Measurements from ENCODE around the gene GJC1. TPM values are rescaled to one million over a fixed set of nuclear protein-coding genes. Genes with fewer than 3 reads are reported as not detected.
A peak's percentile ranks its signal among the peaks of the same experiment; 100 is the strongest.

GJC1 gene
- total RNA-seq, 1 experiment from 2014 or later: 8.8 TPM

DNA sequence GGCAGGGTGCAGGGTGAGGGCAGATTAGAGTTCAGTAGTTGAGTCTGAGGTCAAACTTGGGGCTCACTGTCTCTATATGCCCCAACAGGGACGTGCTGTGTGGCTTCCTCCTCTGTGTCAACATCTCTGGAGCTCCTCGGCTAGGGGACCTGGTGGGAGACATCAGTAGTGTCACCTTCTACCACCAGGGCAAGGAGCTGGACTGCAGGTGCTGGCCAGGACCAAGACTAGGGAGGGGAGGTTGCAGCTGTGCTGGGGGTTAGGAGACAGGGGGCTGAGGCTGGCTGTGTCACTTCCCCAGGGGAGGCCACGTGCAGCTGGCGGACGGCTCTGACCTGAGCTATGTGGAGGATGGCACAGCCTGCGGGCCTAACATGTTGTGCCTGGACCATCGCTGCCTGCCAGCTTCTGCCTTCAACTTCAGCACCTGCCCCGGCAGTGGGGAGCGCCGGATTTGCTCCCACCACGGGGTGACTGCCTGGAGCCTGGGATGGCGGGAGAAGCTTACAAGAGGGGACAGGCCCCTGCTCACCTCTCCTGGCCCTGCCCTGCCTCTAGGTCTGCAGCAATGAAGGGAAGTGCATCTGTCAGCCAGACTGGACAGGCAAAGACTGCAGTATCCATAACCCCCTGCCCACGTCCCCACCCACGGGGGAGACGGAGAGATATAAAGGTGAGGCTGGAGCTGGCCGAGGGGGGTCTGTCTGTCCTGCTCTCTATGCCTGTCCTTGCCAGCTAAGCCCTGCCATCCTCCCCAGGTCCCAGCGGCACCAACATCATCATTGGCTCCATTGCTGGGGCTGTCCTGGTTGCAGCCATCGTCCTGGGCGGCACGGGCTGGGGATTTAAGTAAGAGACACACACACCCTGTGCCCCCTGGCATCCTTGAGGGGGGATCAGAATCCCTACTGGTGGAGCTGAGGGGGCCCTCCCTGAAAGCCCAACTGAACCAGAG, 52.4 kb downstream of the GJC1 start:
- DNase-seq (ENCODE audit: low spot score): no peak

DNA sequence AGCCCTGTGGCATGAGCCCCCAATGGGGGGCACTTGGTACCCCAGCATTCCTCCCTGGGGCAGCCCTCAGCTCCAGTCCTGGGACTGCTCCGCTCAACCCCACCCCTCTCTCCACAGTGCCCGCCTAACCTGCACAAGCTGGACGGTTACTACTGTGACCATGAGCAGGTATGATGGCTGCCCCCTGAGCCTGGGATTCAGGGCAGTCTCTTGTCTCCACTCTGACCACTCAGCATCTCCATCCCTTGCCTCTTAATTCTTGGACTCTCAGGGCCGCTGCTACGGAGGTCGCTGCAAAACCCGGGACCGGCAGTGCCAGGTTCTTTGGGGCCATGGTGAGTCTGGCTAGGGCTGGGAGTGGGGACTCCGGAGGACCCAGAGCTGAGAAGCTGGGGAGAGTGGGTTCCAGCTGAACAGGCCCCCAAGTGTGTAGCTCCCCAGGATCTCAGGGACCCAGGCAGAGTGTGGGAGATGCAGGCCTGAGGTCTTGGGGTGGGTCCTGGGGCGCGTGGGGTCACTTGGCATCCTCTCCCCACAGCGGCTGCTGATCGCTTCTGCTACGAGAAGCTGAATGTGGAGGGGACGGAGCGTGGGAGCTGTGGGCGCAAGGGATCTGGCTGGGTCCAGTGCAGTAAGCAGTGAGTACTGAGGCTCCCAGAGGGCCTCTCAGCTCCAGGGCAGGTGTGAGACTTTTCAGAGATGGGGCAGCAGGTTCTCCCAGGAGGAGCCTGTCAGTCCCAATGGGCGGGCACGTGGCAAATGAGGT, 53.3 kb downstream of the GJC1 start:
- no peak for DNase-seq (ENCODE audit: low spot score)

DNA sequence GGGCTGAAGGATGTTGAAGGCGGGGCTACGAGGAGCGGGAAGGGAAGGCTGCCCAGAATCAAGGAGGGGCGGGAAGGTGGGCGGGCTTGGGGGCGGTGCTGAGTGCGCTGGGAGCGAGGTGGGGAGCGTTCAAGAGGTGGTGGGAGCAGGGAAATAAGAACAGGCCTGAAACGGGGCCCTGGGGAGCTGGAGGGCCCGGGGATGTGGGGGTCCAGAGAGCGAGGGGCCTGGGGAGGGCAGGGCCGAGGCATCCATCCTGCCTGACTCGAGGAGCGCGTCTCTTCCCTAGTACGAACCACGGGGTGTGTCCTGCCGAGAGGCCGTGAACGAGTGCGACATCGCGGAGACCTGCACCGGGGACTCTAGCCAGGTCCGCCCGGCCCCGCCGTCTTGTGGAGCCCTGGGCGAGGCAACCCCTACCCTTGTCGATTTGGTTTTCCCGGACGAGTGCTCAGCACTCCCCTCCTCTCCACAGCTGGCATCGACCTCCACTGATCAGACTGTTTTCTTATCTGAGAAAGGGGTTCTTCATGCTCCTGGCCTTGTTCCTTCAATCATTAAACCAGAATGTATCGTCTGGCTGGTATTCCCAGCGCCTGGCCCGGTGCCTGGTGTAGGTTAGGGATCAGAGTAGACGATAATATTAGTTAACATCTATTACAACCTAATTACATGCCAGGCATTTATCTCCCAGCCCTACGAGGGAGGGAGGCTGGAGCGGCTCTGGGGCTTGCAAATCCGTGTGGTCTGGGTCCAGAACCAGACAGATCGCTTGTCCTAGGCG, 54.1 kb downstream of the GJC1 start:
- peak; percentile 47 for DNase-seq (ENCODE audit: low spot score)

DNA sequence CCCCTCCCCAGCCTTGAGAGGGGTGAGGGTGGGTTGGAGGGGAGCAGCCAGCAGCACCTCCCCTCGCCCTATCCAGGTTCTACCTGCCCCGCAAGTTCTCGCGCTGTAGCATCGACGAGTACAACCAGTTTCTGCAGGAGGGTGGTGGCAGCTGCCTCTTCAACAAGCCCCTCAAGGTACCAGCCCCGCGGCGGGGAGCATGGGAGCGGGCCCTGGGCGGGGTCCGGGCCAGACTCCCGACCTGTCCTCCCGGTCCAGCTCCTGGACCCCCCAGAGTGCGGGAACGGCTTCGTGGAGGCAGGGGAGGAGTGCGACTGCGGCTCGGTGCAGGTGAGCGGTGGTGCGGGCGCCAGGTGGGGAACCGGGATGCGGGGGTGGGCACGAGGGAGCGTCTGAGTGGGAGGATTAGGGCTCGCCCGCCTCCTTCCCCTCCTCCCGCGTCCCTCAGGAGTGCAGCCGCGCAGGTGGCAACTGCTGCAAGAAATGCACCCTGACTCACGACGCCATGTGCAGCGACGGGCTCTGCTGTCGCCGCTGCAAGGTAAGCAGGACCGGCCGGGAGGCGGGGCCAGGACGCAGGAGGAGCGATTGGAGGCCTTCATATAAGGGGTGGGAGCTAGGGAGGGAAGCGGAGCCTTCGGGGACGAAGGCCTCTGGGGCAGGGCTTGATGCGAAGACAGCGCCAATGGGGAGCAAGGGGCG, 54.8 kb downstream of the GJC1 start:
- peak; percentile 99 for DNase-seq (ENCODE audit: low spot score)

DNA sequence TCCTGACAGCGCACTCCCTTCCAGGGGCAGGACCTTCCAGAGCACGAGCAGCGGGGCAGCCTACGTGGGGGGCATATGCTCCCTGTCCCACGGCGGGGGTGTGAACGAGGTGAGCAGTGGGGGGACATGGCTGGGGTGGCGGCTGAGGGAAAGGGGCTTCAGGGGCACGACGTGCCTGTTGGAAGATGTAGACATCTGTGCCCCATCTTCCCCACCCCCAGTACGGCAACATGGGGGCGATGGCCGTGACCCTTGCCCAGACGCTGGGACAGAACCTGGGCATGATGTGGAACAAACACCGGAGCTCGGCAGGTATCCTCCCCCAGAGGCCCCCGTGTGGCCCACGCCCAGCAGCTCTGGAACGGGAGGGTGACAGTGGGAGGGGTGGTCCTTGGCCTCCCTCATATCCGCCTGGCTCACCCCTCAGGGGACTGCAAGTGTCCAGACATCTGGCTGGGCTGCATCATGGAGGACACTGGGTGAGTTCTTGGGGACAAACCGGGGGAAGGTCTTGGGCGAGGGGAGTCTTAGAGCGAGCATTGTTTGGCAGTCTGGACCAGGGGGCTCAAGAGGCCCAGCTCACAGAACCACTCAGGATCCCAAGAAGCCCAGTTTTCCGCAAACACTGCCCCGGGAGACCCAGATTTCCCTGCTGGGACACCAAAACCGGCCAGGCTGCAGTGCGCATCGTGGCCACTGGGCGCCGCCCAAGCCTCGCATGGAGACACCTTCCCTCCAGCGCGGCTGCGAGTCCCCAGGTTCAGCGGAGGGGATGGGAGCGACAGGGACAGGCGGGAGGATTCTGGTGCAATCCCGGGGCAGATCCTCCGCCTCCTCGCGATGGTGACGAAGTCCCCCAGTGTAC, 55.6 kb downstream of the GJC1 start:
- peak; percentile 84 for DNase-seq (ENCODE audit: low spot score)

DNA sequence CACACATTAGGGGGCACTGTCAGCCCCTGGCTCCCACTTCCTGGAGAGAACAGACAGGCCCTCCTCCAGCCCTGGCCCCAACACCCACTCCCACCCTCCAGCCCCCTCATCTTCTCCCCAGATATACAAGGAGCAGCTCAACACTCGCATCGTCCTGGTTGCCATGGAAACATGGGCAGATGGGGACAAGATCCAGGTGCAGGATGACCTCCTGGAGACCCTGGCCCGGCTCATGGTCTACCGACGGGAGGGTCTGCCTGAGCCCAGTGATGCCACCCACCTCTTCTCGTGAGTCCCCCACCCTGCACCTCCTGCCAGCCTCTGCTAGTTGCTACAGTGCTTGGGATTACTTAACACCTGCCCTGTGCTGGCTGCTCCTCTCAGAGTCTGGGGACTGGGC, 56.9 kb downstream of the GJC1 start:
- DNase-seq (ENCODE audit: low spot score): no peak

DNA sequence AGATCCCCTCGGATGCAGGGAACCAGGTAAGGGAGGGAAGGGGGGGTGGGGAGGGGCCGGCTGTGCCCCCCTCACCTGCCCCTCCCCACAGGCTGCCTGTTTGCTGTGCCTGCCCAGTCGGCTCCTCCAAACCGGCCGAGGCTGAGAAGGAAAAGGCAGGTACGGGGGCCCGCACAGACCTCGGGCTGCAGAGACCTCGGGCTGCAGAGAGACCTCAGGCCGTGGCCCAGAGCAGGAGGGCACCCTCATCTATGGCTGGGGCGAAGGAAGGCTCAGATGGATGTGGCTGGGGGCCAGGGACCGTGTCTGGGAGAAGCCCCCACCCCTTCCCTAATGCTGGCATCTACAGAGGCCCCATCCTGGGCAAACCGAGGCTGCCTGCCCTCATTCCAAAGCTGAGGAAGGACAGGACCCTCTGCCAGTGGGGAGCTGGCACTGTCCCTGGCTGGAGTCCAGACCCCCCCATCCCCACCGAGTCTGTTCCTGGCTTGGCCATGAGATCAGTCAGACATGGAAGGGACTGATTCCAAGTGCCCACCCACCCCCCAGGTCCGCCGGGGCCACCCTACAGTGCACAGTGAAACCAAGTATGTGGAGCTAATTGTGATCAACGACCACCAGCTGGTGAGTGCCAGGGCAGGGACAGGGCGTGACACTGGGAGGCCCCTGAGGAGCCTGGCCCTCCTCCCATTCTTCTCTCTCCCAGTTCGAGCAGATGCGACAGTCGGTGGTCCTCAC, 57.6 kb downstream of the GJC1 start:
- DNase-seq (ENCODE audit: low spot score): no peak

DNA sequence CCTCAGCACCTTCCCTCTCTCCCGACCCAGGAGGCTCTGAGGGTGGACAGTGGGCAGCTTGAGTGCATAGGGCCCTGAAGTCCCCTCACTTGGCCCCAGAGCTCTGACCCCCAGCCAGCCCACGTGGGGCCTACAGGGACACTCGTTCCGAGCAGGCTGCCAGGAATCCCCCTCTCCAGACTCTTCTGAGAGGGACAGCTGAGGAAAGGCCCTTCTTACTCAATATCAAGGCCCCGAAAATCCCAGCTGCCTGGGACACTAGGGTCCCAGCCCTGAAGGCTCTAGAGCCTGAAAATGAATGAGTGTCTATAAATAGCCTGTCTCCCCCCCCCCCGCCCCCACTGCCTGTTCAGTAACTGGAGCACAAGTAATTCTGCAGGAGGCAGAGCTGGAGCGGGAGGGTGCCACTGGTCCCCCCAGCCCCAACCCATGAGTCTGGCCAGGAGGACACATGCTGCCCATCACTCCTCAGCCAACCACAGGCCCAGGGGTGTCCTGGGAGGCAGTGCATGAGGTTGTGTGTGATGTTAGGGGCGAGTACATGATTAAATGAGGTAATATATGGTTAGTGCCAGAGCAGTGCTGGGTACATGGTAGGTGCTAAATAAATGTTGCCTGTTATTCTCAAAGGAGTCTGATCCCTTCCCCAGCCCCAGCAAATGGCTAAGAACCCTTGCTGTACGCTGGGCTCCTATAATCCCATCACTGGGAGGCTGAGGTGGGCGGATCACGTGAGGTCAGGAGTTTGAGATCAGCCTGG, 59.7 kb downstream of the GJC1 start:
- no peak for DNase-seq (ENCODE audit: low spot score)

DNA sequence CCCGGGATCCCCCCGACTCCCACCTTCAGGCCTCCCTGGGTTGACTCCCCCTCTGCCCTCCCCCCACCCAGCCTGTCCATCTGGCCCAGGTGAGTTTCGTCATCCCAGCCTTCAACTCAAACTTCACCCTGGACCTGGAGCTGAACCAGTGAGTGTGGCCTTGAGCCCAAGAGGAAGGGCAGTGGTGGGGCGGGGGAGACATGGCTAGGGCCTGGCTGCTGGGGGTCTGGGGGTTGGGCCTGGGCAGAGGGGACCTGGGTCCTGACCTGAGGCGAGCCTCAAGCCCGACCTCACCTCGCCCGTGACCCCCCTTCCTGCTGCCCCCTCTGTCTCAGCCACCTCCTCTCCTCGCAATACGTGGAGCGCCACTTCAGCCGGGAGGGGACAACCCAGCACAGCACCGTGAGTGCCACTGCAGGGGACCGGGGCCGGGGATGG, 60.4 kb downstream of the GJC1 start:
- DNase-seq (ENCODE audit: low spot score): no peak

DNA sequence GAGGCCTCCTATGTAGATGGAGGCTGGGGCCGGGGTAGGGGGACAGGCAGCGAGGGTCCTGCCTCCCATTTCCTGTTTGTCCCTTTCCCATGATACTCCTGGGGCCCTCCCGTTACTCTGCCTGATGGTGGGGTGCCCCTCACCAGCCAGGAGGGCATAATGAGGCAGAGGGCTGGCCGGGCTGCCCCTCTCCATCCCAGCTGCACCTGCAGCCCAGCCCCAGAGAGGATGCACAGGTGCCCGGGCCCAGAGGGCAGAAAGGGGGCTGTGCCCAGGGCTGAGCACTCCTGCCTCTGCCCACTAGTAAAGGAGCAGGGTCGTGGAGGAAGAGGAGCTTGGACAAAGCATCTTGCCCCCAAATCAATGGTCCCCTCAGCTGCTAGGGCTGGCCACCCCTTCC, 60.9 kb downstream of the GJC1 start:
- DNase-seq (ENCODE audit: low spot score): no peak

DNA sequence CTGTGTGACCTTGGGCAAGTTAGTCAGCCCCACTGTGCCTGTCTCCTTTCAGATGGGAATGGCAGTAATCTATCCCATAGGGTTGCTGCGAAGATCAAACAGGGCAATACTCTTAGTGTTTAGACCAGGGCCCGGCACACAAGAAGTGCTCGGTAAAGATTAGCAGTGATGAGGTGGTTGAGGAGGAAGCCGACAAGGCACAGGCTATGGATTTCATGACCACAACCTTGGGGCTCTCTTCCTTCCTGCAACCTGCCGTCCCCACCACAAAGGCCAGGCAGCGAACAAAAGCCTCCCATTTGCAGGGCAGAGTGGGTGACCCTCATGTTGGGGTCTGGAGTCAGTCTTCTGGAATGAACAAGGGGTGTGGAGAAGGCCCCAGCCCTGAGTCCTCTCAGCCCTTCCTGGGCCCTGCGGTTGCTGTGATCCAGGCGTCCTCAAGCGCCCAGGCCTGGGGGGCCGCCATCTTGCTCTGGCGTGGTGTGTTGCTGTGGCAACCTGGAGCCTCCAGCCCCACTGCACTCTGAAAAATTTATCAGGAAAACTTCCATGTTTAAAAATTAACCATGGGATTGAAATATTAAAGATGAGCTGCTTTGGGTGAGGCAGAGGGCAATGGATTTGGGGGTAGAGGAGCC, 61.5 kb downstream of the GJC1 start:
- no peak for DNase-seq (ENCODE audit: low spot score)

DNA sequence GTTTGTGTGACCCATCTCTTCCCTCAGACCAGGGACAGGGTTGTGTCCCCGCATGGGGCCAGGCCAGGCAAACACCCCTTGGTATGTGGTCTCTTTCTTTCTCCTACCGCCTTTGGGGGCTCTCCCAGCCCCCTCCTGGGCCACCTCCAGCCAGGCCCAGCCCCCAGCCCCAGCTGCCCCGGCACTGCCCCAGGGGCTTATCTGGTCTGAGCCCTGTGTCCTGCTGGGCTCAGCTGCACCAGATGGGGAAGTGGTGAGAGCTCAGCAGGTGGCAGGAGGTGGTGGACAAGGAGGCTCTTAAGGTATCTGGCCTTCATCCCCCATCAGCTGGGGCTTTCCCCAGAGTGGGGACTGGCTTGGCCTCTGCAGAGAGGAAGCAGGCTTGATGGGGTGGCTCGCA, 62.6 kb downstream of the GJC1 start:
- DNase-seq (ENCODE audit: low spot score): no peak

DNA sequence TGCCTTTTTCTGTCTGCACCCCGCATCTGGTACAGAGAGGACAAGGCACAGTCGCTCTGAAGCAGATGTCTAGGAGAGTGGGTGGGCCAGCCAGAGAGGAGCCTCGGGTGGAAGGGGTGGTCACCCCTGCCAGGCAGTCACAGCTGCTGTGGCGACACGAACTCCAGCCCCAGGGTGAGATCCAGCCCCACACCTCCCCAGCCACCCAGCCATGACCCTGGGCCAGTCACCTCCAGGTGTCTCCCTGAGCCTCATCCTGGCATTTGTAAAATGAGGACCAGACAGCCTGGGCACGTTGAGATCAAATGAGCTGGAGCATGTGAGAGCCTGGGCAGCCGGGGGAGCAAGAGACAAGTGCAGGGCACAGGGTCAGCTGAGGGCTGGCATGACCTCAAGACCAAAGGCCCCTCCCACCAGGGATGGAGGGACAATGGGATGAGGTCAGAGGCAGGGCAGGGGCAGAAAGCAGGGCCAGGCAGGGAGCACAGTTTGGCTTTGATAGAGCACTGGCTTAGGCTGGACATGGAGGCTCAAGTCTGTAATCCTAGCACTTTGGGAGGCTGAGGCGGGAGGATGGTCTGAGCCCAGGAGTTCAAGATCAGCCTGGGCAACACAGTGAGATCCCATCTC, 63.6 kb downstream of the GJC1 start:
- no peak for DNase-seq (ENCODE audit: low spot score)

DNA sequence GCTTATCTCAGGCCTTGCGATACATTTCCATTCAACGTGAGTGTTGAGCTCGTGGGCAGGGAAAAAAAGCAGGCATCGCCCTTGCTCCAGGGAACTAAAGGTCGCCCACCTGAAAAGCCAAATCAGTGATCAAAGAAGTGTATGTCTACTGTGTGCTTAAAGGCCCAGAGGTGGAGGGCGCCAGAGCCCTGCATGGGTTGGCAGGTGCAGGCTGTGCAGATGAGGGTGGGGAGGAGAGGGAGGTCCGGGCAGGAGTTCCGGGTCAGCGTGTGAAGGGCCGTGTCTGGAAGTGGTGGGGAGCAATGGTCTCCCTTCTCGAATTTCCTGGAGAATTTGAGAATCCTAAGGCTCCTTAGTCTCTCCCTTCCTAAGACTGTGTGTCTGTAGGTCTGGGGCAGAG, 64.1 kb downstream of the GJC1 start:
- DNase-seq (ENCODE audit: low spot score): no peak

DNA sequence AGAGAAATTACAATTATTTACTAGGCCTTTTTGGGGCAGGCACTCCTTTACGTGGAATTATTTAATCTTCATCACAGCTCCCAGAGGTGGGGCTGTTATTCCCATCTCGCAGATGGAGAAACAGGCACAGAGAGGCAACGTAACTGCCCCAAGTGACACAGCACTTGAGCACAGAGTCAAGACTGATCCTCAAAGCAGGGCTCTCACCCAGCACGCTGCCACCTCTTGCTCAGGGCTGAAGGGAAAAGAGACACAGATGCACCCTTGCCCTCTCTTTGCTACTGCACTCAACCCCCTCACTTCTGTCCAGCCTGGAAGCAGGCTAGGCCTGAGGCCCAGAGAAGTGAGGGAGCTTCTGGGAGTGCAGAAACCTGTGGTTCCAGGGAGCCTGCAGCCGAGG, 66.9 kb downstream of the GJC1 start:
- DNase-seq (ENCODE audit: low spot score): no peak

DNA sequence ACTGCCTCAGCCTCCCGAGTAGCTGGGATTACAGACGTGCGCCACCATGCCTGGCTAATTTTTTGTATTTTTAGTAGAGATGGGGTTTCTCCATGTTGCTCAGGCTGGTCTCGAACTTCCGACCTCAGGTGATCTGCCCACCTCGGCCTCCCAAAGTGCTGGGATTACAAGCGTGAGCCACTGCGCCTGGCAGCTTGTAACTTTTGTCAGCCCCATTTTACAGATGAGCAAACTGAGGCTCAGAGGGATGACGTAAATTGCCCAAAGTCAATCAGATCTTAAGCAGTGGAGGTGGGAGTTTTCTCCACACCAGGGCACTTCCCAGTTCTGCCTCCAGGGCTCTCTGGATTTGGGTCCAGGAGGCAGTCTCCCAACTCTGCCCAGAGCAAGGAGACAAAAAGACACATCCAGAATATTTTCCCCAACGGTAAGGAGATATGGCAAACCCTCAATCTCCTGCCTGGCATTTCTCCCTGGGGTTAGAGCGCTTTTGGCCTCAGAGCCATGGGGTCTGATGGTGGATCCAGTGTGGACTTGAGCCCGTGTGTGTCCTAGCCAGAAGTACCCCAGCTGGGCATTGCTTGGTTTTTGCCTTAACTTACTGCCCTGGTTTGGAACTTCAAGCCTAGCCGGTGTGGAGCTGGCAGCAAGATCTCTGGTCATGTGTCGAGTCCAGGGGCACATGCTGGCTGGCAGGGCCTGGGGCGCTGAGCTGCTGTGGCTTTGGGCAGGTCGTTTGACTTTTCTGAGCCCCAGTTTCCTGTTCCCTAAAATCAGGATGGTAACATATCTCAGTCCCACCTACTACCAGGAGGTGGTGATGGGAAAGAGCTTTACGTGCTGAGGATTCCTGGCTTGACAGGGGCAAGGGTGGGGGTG, 67.9 kb downstream of the GJC1 start:
- no peak for DNase-seq (ENCODE audit: low spot score)
